ENCODE data around the gene TAS2R50.

DNA sequence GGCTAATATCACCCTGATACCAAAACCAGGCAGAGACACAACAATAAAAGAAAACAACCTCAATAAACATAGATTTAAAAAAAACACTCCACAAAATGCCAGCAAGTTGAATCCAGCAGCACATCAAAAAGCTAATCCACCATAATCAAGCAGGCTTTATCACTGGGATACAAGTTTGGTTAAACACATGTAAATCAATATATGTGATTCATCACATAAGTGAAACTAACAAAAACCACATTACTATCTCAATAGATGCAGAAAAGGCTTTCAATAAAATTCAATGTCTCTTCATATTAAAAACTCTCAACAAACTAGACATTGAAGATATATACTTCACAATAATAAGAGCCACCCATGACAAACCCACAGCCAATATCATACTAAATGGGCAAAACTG lies 30.6 kb downstream of the TAS2R50 start:
- TF ChIP-seq, protein P1, sequence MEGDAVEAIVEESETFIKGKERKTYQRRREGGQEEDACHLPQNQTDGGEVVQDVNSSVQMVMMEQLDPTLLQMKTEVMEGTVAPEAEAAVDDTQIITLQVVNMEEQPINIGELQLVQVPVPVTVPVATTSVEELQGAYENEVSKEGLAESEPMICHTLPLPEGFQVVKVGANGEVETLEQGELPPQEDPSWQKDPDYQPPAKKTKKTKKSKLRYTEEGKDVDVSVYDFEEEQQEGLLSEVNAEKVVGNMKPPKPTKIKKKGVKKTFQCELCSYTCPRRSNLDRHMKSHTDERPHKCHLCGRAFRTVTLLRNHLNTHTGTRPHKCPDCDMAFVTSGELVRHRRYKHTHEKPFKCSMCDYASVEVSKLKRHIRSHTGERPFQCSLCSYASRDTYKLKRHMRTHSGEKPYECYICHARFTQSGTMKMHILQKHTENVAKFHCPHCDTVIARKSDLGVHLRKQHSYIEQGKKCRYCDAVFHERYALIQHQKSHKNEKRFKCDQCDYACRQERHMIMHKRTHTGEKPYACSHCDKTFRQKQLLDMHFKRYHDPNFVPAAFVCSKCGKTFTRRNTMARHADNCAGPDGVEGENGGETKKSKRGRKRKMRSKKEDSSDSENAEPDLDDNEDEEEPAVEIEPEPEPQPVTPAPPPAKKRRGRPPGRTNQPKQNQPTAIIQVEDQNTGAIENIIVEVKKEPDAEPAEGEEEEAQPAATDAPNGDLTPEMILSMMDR (IDR thresholded peaks at IDR 0.05), result no peak
- TF ChIP-seq POLR2A (IDR thresholded peaks at IDR 0.05), result no peak
